Activated T-cell treated with anti-CD3 and anti-CD28 coated beads, Interleukin-2, amount 50 U/mL, for 24 hours (primary cell): ENCODE results near the gene PIK3CB.
"Not testable (repeated sequence)": the region's sequence is repeated elsewhere in the genome, so short reads cannot be mapped to it uniquely, and the experiment has no call there.

Experiments used
- DNase-seq: peaks from one replicate; pipeline ENCODE4 v3.0.0-alpha.2; 2020
- H3K27ac Mint-ChIP-seq: 2 replicates; pipeline ENCODE4 v1.8.0; 2020; ENCODE audit warnings: mild to moderate bottlenecking, mixed read lengths
- H3K27me3 Mint-ChIP-seq: 2 replicates; pipeline ENCODE4 v1.8.0; 2020; ENCODE audit warnings: mixed read lengths
- H3K36me3 Mint-ChIP-seq: 2 replicates; pipeline ENCODE4 v1.8.0; 2020; ENCODE audit warnings: low read depth, mixed read lengths
- H3K4me1 Mint-ChIP-seq: 2 replicates; pipeline ENCODE4 v1.8.0; 2020; ENCODE audit warnings: low read depth, mixed read lengths
- H3K4me3 Mint-ChIP-seq: 2 replicates; pipeline ENCODE4 v1.8.0; 2020; ENCODE audit warnings: mild to moderate bottlenecking, moderate library complexity, mixed read lengths
- H3K9me3 Mint-ChIP-seq: 2 replicates; pipeline ENCODE4 v1.8.0; 2020; ENCODE audit warnings: mixed read lengths

PIK3CB gene

DNA sequence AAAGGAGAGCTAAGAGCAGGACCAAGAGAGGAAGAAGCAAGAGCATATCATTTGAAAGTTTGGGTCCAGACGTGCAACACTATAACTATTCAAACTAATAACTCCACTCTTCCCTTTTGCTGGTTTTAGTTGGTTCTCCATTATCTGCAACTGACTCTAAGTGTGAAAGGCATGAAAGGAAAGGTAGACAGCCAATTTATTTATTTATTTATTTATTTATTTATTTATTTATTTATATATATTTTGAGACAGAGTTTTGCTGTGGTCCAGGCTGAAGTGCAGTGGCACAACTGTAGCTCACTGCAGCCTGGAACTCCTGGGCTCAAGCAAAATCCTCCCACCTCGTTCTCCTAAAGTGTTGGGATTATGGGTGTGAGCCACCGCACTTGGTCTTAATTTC is 22.1 kb upstream of the PIK3CB start:
- no peak for DNase-seq
- Mint-ChIP-seq H3K27me3 (no peaks in the 10 kb centered on the region), H3K27ac (no peak overlapping the region), H3K9me3 (no peaks in the 10 kb centered on the region), H3K4me3 (no peak overlapping the region), H3K36me3 (no peaks in the 10 kb centered on the region), H3K4me1 (no peaks in the 10 kb centered on the region)

DNA sequence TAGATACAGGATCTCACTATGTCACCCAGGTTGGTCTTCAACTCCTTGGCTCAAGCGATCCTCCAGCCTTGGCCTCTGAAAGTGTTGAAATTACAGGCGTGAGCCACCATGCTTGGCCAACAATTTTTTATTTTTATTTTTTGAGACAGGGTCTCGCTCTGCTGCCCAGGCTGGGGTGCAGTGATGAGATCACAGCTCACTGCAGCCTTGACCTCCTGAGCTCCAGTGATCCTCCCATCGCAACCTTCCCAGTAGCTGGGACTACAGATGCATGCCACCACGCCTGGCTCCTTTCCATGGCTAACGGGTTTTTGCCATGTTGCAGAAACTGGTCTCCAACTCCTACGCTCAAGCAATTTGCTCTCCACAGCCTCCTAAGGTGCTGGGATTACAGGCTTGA is 20.2 kb upstream of the PIK3CB start:
- H3K4me1 Mint-ChIP-seq = no peaks in the 10 kb centered on the region
- H3K27me3 Mint-ChIP-seq = no peaks in the 10 kb centered on the region
- no peaks in the 10 kb centered on the region for H3K36me3 Mint-ChIP-seq
- H3K27ac Mint-ChIP-seq = no peak overlapping the region
- H3K4me3 Mint-ChIP-seq = no peak overlapping the region
- H3K9me3 Mint-ChIP-seq = no peaks in the 10 kb centered on the region
- no peak for DNase-seq

DNA sequence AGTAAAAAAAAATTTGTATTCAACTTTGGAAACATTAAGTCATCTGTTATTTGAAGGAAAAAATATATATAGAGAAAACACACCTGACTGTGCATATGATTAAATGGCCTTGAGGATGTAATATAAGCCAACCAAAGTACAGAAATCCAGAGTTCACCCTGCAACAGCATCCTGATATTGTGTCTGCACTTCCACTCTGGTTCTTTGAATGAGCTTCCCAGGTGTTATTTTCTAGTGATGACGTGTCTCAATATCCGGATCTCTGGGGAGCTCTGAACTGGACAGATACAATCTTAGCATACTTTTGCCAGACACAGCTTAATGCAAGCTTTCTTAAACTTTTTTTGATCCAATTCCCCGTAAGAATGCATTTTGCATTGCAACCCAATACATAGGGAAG is 19.5 kb upstream of the PIK3CB start:
- H3K27ac Mint-ChIP-seq = no peak overlapping the region
- no peak overlapping the region for H3K4me3 Mint-ChIP-seq
- DNase-seq = no peak
- no peaks in the 10 kb centered on the region for H3K27me3 Mint-ChIP-seq
- no peaks in the 10 kb centered on the region for H3K36me3 Mint-ChIP-seq
- no peaks in the 10 kb centered on the region for H3K9me3 Mint-ChIP-seq
- H3K4me1 Mint-ChIP-seq = no peaks in the 10 kb centered on the region

DNA sequence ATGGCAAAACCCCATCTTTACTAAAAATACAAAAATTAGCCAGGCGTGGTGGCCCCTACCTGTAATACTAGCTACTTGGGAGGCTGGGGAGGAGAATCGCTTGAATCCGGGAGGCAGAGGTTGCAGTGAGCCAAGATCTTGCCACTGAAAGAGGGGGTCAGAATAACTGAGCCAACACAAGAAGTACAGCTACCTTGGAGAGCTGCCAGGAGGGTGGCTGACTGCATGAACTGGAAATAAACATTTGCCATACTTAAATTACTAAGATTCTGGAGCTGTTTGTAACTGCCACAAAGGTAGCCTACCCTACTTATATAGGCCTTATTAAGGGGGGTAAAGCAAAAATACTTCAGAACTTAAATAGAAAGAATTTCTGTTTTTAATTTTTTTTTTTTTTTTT is 15.4 kb upstream of the PIK3CB start:
- Mint-ChIP-seq H3K36me3 (no peaks in the 10 kb centered on the region), H3K9me3 (no peaks in the 10 kb centered on the region), H3K4me3 (no peak overlapping the region), H3K27ac (no peak overlapping the region), H3K27me3 (no peaks in the 10 kb centered on the region), H3K4me1 (no peaks in the 10 kb centered on the region)
- DNase-seq = no peak

DNA sequence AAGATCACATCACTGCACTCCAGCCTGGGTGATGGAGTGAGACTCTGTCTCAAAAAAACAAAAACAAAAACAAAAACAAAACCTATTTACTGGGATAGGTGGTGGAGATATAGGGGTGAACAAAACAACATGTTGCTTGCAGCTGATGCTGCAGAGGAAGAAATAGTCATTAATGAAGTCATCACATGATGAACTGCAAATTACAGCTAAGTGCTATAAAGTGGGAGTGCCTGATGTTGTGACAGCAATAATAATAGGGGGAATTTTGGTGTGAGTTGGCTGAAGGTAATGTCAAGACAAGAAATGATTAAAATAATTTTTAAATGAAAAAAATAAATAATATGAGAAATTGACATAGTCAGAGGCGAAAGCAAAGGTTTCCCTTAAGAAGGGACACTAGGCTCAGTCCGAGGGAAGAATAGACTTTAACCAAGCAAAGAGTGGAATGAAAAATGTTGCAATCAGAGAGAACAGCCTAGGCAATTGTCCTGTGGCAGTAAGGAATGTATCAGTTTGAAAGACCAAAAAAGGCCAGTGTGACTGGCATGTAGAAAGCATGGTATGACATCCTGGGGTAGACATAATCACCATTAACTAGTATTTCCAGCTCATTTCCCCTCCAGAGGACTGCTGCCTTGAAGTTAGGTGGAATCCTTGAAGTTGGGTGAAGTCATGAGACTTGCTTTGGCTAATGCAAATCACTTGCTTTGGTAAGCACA is 14.7 kb upstream of the PIK3CB start:
- Mint-ChIP-seq H3K4me1 (no peaks in the 10 kb centered on the region), H3K27ac (no peak overlapping the region)

DNA sequence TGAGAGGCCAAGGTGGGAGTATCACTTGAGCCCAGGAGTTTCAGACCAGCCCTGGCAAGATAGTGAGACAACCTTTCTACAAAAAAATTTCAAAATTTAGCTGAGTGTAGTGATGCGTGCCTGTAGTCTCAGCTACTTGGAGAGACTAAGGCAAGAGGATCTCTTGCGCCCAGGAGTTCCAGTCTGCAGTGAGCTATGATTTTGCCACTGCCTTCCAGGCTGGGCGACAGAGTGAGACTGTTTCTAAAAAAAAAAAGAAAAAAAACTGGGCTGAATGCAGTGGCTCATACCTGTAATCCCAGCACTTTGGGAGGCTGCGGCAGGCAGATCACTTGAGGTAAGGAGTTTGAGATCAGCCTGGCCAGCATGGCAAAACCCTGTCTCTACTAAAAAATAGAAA is 14.0 kb upstream of the PIK3CB start:
- Mint-ChIP-seq H3K4me1 (no peaks in the 10 kb centered on the region), H3K36me3 (no peaks in the 10 kb centered on the region), H3K27ac (no peak overlapping the region), H3K27me3 (no peaks in the 10 kb centered on the region), H3K9me3 (no peaks in the 10 kb centered on the region), H3K4me3 (no peak overlapping the region)
- DNase-seq = no peak

More for the DNA sequence above, 14.7 kb upstream of the PIK3CB start:
- H3K27me3 Mint-ChIP-seq = no peaks in the 10 kb centered on the region
- H3K9me3 Mint-ChIP-seq = no peaks in the 10 kb centered on the region
- no peaks in the 10 kb centered on the region for H3K36me3 Mint-ChIP-seq
- H3K4me3 Mint-ChIP-seq = no peak overlapping the region
- no peak for DNase-seq

DNA sequence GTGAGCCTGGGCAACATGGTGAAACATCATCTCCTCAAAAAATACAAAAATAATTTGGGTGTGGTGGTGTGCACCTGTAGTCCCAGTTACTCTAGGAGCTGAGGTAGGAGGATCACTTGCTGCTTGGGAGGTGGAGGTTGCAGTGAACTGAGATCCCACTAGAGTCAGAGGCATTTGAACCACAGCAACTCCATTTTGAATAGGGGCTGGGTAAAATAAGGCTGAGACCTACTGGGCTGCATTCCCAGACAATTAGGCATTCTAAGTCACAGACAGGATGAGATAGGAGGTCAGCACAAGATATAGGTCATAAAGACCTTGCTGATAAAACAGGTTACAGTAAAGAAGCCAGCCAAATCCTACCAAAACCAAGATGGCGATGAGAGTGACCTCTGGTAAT is 12.1 kb upstream of the PIK3CB start:
- H3K9me3 Mint-ChIP-seq, H3K36me3 Mint-ChIP-seq, H3K27me3 Mint-ChIP-seq, DNase-seq, H3K27ac Mint-ChIP-seq, H3K4me1 Mint-ChIP-seq, H3K4me3 Mint-ChIP-seq: not testable (repeated sequence)

DNA sequence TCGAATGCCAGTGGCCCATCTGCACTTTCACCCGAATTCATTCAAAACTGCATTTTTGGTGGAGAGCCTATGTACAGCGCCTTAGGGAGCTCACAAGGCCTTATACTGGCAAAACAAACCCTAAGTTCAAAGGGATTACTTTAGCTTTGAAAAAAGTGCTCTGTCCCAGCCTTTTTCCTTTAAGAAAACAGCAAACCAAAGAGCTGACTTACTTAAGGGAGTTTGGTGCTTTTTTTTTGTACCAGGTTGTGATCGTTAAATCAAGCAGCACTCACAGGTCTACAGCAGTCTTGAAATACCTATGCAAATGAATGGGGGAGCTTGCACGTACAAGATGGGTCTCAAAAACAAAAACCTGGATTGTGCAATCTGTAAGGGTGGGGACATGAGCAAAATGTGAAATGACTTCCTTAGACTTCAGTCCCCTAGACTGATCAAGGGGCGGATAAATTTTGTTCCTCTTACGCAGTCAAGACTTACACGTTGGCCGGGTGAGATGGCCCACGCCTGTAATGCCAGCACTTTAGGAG is 11.6 kb upstream of the PIK3CB start:
- Mint-ChIP-seq H3K4me1 (no peaks in the 10 kb centered on the region), H3K9me3 (no peaks in the 10 kb centered on the region), H3K27ac (no peak overlapping the region), H3K27me3 (no peaks in the 10 kb centered on the region), H3K4me3 (no peak overlapping the region), H3K36me3 (no peaks in the 10 kb centered on the region)
- DNase-seq = no peak

DNA sequence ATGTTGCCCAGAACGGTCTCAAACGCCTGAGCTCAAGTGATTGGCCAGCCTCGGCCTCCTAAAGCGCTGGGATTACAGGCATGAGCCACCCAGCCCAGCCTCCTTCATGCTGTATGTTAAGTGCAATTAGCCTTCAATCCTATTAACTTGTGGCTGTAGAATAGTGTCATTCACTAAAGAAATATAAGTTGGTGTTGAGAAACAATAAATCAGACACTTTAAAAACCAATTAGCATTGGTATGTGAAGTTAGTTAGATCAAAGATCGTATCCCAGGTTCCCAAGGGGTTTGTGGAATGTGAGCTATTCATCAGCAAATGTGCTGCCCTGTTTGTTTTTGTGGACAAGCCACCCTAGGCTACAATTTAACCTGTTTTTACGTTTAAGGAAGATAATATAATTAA is 11.0 kb upstream of the PIK3CB start:
- Mint-ChIP-seq H3K27me3 (no peaks in the 10 kb centered on the region), H3K4me3 (no peak overlapping the region), H3K27ac (no peak overlapping the region), H3K9me3 (no peaks in the 10 kb centered on the region), H3K4me1 (no peaks in the 10 kb centered on the region), H3K36me3 (no peaks in the 10 kb centered on the region)
- DNase-seq = no peak

DNA sequence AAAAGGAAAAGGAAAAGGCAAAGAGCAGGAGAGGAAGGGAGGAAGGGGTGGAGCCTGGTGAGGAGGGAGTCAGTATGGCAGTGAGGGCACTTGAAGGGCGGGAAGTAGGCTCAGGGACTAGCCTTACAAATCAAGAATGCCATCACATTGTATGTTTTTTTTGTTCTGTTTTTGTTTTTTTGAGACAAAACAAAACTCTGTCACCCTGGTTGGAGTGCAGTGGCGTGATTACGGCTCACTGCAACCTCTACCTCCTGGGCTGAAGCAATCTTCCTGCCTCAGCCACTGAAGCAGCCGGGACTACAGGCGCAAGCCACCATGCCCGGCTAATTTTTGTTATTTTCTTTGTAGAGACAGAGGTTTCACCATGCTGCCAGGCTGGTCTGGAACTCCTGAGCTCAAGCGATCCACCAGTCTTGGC is 10.5 kb upstream of the PIK3CB start:
- no peak for DNase-seq
- no peaks in the 10 kb centered on the region for H3K36me3 Mint-ChIP-seq
- H3K27ac Mint-ChIP-seq = no peak overlapping the region
- no peaks in the 10 kb centered on the region for H3K9me3 Mint-ChIP-seq
- no peaks in the 10 kb centered on the region for H3K4me1 Mint-ChIP-seq
- H3K4me3 Mint-ChIP-seq = no peak overlapping the region
- H3K27me3 Mint-ChIP-seq = no peaks in the 10 kb centered on the region

DNA sequence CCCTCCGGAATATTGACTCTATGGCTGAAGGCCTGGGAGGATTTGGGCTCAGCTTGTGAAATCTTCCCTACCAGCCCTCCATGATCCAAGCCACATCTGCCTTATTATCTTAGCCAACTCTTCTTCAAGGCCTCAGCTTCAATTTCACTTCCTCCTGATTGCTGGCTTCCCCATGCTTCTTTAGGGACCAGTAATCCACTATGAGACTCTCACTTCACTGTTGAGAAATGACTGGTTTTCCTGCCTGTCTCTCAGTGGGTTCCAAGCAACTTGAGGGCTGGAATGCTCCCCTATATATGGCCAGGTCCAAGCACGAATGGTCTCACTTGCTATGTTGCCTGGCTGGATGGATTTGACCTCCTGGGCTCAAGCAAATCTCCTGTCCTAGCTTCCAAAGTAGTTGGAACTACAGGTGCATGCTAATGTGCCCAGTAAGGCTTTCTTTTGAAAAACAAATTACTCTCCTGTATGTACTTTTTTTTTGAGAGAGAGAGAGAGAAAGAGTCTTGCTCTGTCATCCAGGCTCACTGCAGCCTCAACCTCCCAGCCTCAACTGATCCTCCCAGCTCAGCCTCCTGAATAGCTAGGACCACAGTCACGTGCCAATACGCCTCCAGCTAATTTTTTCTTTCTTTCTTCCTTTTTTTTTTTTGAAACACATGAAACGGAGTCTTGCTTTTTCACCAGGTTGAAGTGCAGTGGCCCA is 7.9 kb upstream of the PIK3CB start:
- Mint-ChIP-seq H3K36me3 (no peaks in the 10 kb centered on the region), H3K27me3 (no peaks in the 10 kb centered on the region), H3K4me1 (no peaks in the 10 kb centered on the region), H3K9me3 (no peaks in the 10 kb centered on the region), H3K27ac (no peak overlapping the region), H3K4me3 (no peak overlapping the region)
- DNase-seq = no peak

DNA sequence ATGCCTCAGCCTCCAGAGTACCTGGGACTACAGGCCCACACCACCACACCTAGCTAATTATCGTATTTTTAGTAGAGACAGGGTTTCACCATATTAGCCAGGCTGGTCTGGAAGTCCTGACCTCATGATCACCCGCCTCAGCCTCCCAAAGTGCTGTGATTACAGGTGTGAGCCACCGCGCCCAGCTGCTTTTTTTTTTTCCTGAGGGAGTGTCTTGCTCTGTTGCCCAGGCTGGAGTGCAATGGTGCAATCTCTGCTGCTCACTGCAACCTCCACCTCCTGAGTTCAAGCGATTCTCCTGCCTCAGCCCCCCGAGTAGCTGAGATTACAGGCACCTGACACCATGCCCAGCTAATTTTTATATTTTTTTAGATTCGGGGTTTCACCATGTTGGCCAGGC is 3.7 kb upstream of the PIK3CB start:
- peaks cover 15% of the 10 kb centered on the region for H3K4me1 Mint-ChIP-seq
- not testable (repeated sequence) for H3K4me3 Mint-ChIP-seq, H3K27me3 Mint-ChIP-seq, H3K36me3 Mint-ChIP-seq, H3K9me3 Mint-ChIP-seq, H3K27ac Mint-ChIP-seq, DNase-seq

DNA sequence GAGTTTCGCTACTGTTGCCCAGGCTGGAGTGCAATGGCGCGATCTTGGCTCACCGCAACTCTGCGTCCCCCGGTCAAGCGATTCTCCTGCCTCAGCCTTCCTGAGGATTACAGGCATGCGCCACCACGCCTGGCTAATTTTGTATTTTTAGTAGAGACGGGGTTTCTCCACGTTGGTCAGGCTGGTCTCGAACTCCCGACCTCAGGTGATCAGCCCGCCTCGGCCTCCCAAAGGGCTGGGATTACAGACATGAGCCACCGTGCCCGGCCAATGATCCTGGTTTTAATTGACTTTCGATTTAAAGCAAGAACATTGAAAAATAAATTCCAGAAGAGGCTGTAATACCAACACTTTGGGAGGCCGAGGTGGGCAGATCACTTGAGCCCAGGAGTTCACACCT is 1.1 kb upstream of the PIK3CB start:
- H3K9me3 Mint-ChIP-seq, H3K27ac Mint-ChIP-seq, H3K27me3 Mint-ChIP-seq, DNase-seq: not testable (repeated sequence)
- Mint-ChIP-seq H3K4me1 (peaks cover 28% of the 10 kb centered on the region), H3K36me3 (peaks cover 19% of the 10 kb centered on the region), H3K4me3 (peak overlapping the region; percentile 27)

DNA sequence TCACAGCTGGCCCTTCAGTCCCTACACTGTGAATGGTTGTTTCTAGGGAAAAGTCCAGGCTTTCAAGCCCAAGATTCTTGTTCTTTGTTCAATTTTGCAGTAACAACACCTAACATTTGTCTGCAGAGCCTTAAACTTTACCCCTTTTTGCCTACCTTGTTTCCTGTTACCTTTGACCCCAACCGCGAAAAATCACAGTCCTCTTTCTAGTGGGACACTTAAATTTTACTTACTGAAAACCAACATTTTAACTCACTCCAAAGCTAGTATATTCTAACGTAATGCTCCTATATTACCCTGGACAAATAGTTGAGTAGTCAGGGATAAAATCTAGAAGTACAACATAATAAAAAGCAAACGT is 649 bp upstream of the PIK3CB start:
- no peaks in the 10 kb centered on the region for H3K9me3 Mint-ChIP-seq
- peak overlapping the region; percentile 90 for H3K4me3 Mint-ChIP-seq
- peak overlapping the region; percentile 97 for H3K27ac Mint-ChIP-seq
- no peak for DNase-seq
- no peaks in the 10 kb centered on the region for H3K27me3 Mint-ChIP-seq
- H3K4me1 Mint-ChIP-seq = peaks cover 28% of the 10 kb centered on the region
- peaks cover 20% of the 10 kb centered on the region for H3K36me3 Mint-ChIP-seq

DNA sequence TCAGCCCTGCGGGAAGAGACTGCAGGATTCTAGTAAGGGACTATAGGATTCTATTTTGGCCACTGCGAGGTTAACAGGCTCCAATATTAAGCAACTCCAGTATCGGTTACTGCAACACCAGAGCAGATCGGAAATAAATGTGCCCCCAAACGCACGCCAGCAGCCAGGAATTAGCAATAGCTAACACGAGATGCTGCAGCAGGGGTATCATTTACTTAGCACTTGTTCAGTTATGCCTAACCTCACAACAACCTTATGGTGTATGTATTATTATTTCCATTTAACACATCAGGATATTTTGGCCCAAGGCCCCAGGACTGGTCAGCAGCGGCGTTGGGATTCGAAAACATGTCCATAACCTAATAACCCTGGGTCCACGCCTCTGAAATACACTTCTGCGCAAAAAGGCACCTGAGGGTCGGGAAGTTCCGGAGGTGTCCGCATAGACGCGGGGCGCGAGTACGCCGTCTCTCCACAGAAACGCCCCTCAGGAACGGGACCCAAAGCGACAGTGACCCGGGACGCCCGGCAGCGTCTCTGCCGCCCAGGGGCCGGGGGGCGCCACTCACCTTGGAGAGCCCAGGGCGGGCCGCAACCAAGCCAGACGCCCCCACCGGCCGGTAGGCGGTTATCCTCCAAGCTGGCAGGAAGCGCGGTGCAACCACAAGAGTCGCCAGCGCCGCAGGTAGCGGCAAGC is 681 bp downstream of the PIK3CB start:
- peak overlapping the region; percentile 90 for H3K4me3 Mint-ChIP-seq
- H3K27ac Mint-ChIP-seq = peak overlapping the region; percentile 94
- no peaks in the 10 kb centered on the region for H3K27me3 Mint-ChIP-seq
- no peaks in the 10 kb centered on the region for H3K9me3 Mint-ChIP-seq
- peaks cover 29% of the 10 kb centered on the region for H3K36me3 Mint-ChIP-seq
- peaks cover 31% of the 10 kb centered on the region for H3K4me1 Mint-ChIP-seq
- no peak for DNase-seq
